DND-41 (cell line): ENCODE results near the gene MRPS16.

Experiments used
- ATAC-seq: fragments of 200-7000 bp; cut with Tn5 transposase; 3 replicates; pipeline ENCODE4 v1.9.1; 2021; ENCODE audit warnings: low read depth; ENCODE audit not compliant: insufficient read depth
- DNase-seq: peaks from one replicate; pipeline ENCODE4 v3.0.0-alpha.2; 2020
- H2AFZ ChIP-seq: 2 replicates; pipeline ENCODE4 v1.6.0; 2012; ENCODE audit warnings: low read depth, low read length
- H3K27ac ChIP-seq: 2 replicates; pipeline ENCODE4 v1.5.1; 2012; ENCODE audit warnings: low read length, inconsistent platforms
- H3K27me3 ChIP-seq: fragments of 200-600 bp; sonication (generic); 2 replicates; pipeline ENCODE4 v1.6.0; 2012; ENCODE audit warnings: low read length, mild to moderate bottlenecking, inconsistent platforms; ENCODE audit not compliant: insufficient read depth, poor library complexity
- H3K36me3 ChIP-seq: 2 replicates; pipeline ENCODE4 v1.5.1; 2012; ENCODE audit warnings: low read length, inconsistent platforms; ENCODE audit not compliant: insufficient read depth
- H3K4me1 ChIP-seq: 2 replicates; pipeline ENCODE4 v1.5.1; 2012; ENCODE audit warnings: mild to moderate bottlenecking, low read length; ENCODE audit not compliant: insufficient read depth
- H3K4me2 ChIP-seq: 2 replicates; pipeline ENCODE4 v1.6.0; 2012; ENCODE audit warnings: mild to moderate bottlenecking, moderate library complexity, low read length, inconsistent platforms; ENCODE audit not compliant: insufficient read depth
- H3K4me3 ChIP-seq, 2 experiments: fragments of 200-600 bp in 1 of 2; shearing (Covaris generic) in 1 of 2; 2 replicates each; pipeline ENCODE4 v1.5.1; 2012 to 2016; ENCODE audit warnings: inconsistent platforms in 2 of 2, low read length in 2 of 2, mild to moderate bottlenecking in 2 of 2, low read depth in 1 of 2, moderate library complexity in 1 of 2
- H3K79me2 ChIP-seq: 2 replicates; pipeline ENCODE4 v1.6.0; 2012; ENCODE audit warnings: low read length, inconsistent platforms; ENCODE audit not compliant: insufficient read depth
- H3K9ac ChIP-seq: 2 replicates; pipeline ENCODE4 v1.6.0; 2012; ENCODE audit warnings: low read depth, mild to moderate bottlenecking, inconsistent platforms, low read length, moderate library complexity
- H3K9me3 ChIP-seq: 2 replicates; pipeline ENCODE4 v1.5.1; 2012; ENCODE audit warnings: low read length, moderate library complexity, mild to moderate bottlenecking, inconsistent platforms; ENCODE audit not compliant: insufficient read depth, severe bottlenecking
- H4K20me1 ChIP-seq: 2 replicates; pipeline ENCODE4 v1.6.0; 2012; ENCODE audit warnings: low read length; ENCODE audit not compliant: insufficient read depth
- CTCF ChIP-seq: IDR thresholded peaks from 2 replicates; pipeline ENCODE4 v1.5.1; 2012; ENCODE audit warnings: borderline replicate concordance, low read length, moderate library complexity, mild to moderate bottlenecking; ENCODE audit not compliant: poor library complexity, severe bottlenecking; ENCODE audit errors: extremely low read depth
- EZH2 ChIP-seq: IDR thresholded peaks from 3 replicates; pipeline ENCODE4 v1.6.1; 2012; ENCODE audit warnings: borderline replicate concordance, low read depth, mild to moderate bottlenecking, moderate library complexity, low read length, inconsistent platforms; ENCODE audit not compliant: severe bottlenecking

Gene MRPS16

GRCh38 chr10:73248259-73248724, 4.2 kb downstream of the MRPS16 start:
- Histone ChIP-seq H3K36me3 (peaks cover 65% of the 10 kb centered on the region), H2AFZ (no peak overlapping the region), H3K27ac (peak overlapping the region; percentile 97), H3K4me1 (peaks cover 69% of the 10 kb centered on the region), H3K27me3 (no peaks in the 10 kb centered on the region), H3K4me3 (peak overlapping the region in 1 of 2 experiments; percentile 78; a peak in 2 of 4 replicates), H3K4me2 (peak overlapping the region; percentile 62), H3K9ac (peak overlapping the region; percentile 94), H3K9me3 (no peaks in the 10 kb centered on the region), H4K20me1 (peaks cover 15% of the 10 kb centered on the region; the same call in 1 of the 2 replicates), H3K79me2 (peaks cover 92% of the 10 kb centered on the region)
- peak; percentile 25 for DNase-seq
- ATAC-seq, result no peak
- TF ChIP-seq EZH2 (no peak), CTCF (no peak)

DNA sequence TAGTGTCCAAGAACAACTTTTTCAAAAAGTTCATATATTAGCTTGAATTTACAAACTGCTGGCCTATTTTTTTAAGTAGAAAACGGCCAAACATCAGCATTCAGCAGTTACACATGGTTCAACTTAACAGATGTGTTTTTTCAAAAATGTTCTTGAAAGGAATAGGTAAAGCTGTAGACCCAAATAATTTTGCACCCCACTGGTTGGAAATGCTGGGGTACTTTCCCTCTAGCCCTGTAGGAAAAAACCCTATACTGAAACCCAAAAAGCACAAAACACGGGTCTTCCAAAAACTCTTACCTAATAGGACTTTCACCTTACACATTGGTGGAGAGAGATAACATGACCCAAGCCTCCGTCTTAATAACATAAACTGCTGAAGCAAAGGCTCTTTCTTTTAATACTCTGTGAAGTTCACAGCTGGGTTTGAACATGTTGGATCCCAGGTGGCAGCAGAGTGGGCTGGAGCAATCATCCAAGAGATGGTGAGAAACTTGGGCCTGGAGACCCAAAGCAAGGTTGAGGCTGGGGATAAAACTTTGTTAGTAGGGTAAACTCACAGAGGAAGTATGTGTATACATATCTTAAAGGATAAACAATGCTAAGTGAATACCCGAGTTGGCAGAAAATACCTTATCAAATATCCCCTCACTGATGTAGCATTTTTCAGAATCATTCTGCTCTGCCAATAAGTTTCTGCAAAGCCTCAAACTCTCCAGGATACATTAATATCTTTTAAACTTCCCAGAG, 4.8 kb downstream of the MRPS16 start:
- peak overlapping the region; percentile 78 to 79; a peak in 3 of 4 replicates for H3K4me3 ChIP-seq
- ATAC-seq (no peak), DNase-seq (peak; percentile 24)
- TF ChIP-seq EZH2 (no peak), CTCF (no peak)
- peak overlapping the region; percentile 62 for H3K4me2 ChIP-seq
- peaks cover 92% of the 10 kb centered on the region for H3K79me2 ChIP-seq
- H3K27ac ChIP-seq, result peak overlapping the region; percentile 97
- peaks cover 71% of the 10 kb centered on the region for H3K36me3 ChIP-seq
- H3K4me1 ChIP-seq, result peaks cover 67% of the 10 kb centered on the region
- H3K9ac ChIP-seq, result peak overlapping the region; percentile 94
- no peaks in the 10 kb centered on the region for H3K27me3 ChIP-seq
- peaks cover 15% of the 10 kb centered on the region; the same call in 1 of the 2 replicates for H4K20me1 ChIP-seq
- H2AFZ ChIP-seq, result peak overlapping the region; percentile 72
- no peaks in the 10 kb centered on the region for H3K9me3 ChIP-seq

DNA sequence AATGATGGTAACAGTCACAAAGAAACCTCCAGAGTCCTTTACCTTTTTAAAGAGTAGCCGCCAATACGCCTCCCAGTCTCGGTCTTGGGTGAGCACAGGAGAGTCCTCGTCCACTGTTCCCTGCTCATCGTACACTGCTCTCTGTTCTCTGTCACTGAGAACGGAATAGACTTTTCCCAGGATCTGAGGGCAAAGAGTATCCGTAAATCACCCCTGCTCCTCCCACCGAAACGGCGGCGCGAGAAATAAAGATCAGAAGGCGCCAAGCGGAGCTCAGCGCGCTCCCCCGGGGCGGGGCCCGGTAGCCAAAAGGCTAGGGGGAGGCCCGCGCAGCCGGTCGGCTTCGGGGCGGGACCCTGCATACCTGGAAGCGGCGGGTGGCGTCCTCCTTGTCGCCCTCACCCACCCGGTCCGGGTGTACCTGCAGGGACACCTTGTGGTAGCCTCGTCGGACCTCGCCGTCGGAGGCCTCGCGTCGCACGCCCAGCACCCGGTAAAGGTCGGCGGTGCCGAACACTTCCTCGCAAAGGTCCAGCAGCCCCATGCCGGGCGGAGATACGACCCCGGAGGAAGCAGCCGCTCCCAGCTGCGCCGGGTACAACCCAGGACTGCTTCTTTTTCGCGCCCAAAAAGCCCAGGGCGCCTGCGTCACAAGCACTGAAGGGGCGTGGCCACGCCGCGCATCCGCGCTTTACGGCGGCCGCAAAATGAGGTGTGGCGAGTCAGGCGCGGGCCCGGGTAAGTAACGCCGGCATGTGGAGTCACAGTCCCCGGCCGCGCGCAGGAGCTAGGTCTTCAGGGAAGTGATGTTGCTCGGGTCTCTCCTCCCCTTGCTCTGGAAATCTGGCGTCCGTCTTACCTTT, 5.6 kb downstream of the MRPS16 start, which contains the start of gene DNAJC9:
DNAJC9 (minus strand) TSS at position 610 of the 863 bp plus-strand sequence; CDS start at position 544, 66 bp downstream.
- H2AFZ ChIP-seq, result peak within 1 kb of the TSS; percentile 98
- DNase-seq (peak; percentile 98), ATAC-seq (peak; percentile 86)
- no peak for TF ChIP-seq CTCF
- no peak for TF ChIP-seq EZH2
- peak within 1 kb of the TSS; percentile 97 for H3K27ac ChIP-seq
- H3K9ac ChIP-seq, result peak within 1 kb of the TSS; percentile 94
- H3K27me3 ChIP-seq, result no peaks in the 10 kb centered on the region
- H3K36me3 ChIP-seq, result peaks cover 75% of the 10 kb centered on the region
- H4K20me1 ChIP-seq, result peaks cover 15% of the 10 kb centered on the region; the same call in 1 of the 2 replicates
- H3K4me2 ChIP-seq, result peak within 1 kb of the TSS; percentile 62
- peaks cover 67% of the 10 kb centered on the region for H3K4me1 ChIP-seq
- peaks cover 88% of the 10 kb centered on the region for H3K79me2 ChIP-seq
- H3K4me3 ChIP-seq, result peak within 1 kb of the TSS; percentile 78 to 79
- no peaks in the 10 kb centered on the region for H3K9me3 ChIP-seq
